GM21529 (cell line): ENCODE results near the gene DDR1.
"Not testable (repeated sequence)": the region's sequence is repeated elsewhere in the genome, so short reads cannot be mapped to it uniquely, and the experiment has no call there.

Source experiments
- ATAC-seq: cut with Tn5 transposase; IDR thresholded peaks from one replicate; pipeline ENCODE4 v1.9.1; 2021; ENCODE audit not compliant: unreplicated experiment

The DDR1 gene

GRCh38 chr6:30914854-30915590 is 30.7 kb downstream of the DDR1 start:
- ATAC-seq: no peak

- ATAC-seq: no peak
These were observed 31.2 kb downstream of the DDR1 start for GRCh38 chr6:30915591-30915946.

- ATAC-seq: no peak
These were observed 32.7 kb downstream of the DDR1 start for GRCh38 chr6:30917041-30917440.

- ATAC-seq: no peak
These were observed 33.2 kb downstream of the DDR1 start for GRCh38 chr6:30917487-30917886.

GRCh38 chr6:30918670-30919069 is 34.4 kb downstream of the DDR1 start:
- ATAC-seq: no peak

GRCh38 chr6:30922447-30922852 is 38.1 kb downstream of the DDR1 start:
- no peak for ATAC-seq

- ATAC-seq: not testable (repeated sequence)
These were observed 39.8 kb downstream of the DDR1 start for GRCh38 chr6:30924040-30924627.

- no peak for ATAC-seq
These were observed 42.3 kb downstream of the DDR1 start for GRCh38 chr6:30926644-30927043.

- not testable (repeated sequence) for ATAC-seq
These were observed 42.8 kb downstream of the DDR1 start for GRCh38 chr6:30927080-30927479.

- ATAC-seq: no peak
These were observed 44.4 kb downstream of the DDR1 start for GRCh38 chr6:30928677-30929076.

- ATAC-seq: no peak
These were observed 46.2 kb downstream of the DDR1 start for GRCh38 chr6:30930506-30930905.

- ATAC-seq: no peak
These were observed 47.0 kb downstream of the DDR1 start for GRCh38 chr6:30931272-30931671.

GRCh38 chr6:30931969-30932645 is 47.8 kb downstream of the DDR1 start, which contains the start of gene SFTA2:
TSS of gene SFTA2 (minus strand) at chr6:30932170. CDS start at chr6:30932096, 74 bp downstream.
- no peak for ATAC-seq

- ATAC-seq: no peak
These were observed 48.5 kb downstream of the DDR1 start for GRCh38 chr6:30932665-30933365.

- no peak for ATAC-seq
These were observed 50.7 kb downstream of the DDR1 start for GRCh38 chr6:30935018-30935417.

GRCh38 chr6:30937265-30937664 is 52.9 kb downstream of the DDR1 start:
- ATAC-seq: no peak

- ATAC-seq: no peak
These were observed 54.4 kb downstream of the DDR1 start for GRCh38 chr6:30938730-30939129.

- ATAC-seq: no peak
These were observed 55.2 kb downstream of the DDR1 start for GRCh38 chr6:30939473-30939872.

- no peak for ATAC-seq
These were observed 56.2 kb downstream of the DDR1 start, which contains the start of gene MUCL3 for GRCh38 chr6:30940361-30940986. TSS of gene MUCL3 (plus strand) at chr6:30940973. CDS start at chr6:30941000, 27 bp downstream.

- ATAC-seq: no peak
These were observed 58.2 kb downstream of the DDR1 start for GRCh38 chr6:30942338-30943060.
